GM10266 (cell line): ENCODE measurements around the gene SLC1A2.

Experiments used
- DNase-seq: peaks from one replicate; pipeline ENCODE4 v3.0.0; 2012; ENCODE audit errors: extremely low spot score
- CTCF ChIP-seq: IDR thresholded peaks from 2 replicates; pipeline ENCODE4 v1.5.1; 2012; ENCODE audit warnings: mild to moderate bottlenecking, low read depth; ENCODE audit not compliant: control insufficient read depth, insufficient read depth; ENCODE audit errors: missing control alignments

SLC1A2 gene

DNA sequence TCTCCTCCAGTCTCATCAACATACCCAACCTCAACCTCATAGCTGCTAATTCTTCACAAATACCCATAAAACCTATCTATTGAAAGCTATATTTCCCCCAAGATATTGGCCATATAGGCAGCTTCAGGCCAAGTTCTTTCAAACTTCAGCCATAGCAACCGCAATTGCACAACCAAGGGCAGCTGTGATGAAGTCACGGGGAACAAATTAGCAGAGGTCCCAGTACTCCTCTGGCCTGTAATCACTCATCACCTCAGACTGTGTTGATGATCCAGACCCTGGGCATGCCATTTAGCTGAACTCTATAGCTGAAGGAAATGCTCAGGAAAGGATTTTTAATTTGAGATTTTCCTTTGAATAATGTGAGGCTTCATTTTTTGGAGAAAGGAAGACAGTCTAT lies 84.1 kb downstream of the SLC1A2 start:
- TF ChIP-seq CTCF: no peak
- DNase-seq: no peak

DNA sequence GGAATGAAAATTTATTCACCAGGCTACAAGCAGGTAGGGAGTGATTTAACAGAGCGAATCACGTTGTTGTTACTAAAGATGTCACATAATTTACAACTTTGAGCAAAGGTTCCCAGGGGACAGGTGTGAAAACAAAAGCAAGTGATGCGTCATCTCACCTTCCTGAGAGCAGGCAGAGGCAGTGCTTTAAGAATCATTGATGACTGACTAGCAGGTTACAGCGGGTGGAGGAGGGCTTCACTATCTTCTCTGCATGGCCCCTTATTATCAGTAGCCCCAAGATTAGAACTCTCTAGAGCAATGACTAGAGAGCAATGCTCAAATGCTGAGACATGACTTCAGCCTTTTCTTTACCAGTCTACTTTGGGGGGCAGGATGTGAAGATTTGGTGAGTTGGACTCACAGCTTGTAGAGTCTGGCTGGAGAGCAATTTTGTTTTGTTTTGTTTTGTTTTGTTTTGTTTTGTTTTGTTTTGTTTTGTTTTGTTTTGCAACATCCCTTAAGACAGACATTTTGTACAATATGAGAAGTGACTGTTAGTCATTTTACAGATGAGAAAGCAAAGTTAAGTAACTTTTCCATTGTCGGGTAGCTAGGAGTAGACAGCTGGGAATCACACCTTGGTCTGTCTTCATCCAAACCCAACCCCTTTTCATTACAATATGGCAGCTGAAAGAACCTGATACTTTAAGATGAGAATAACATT lies 84.8 kb downstream of the SLC1A2 start:
- peak; percentile 38 for DNase-seq
- no peak for TF ChIP-seq CTCF

DNA sequence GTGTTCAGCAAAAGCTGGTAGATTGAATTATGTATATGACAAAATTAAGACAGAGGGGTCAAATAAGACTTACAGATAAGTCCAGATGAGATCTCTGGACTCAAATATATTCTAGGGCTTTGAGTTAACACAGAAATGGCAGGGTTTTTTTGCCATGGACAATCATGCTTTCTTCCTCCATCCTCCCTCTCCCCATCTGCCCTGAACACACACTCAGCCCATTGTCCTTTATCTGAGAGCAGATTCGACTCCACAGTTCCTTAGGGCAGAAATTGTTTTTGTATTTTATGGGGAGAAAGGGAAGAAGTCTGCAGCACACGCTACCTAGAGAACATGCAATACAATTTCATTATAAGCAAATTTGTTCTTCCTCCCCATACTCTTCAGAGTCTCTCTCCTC lies 86.8 kb downstream of the SLC1A2 start:
- no peak for TF ChIP-seq CTCF
- no peak for DNase-seq

- no peak for TF ChIP-seq CTCF
- no peak for DNase-seq
Measured at GRCh38 chr11:35330931-35331330, 88.4 kb downstream of the SLC1A2 start.

DNA sequence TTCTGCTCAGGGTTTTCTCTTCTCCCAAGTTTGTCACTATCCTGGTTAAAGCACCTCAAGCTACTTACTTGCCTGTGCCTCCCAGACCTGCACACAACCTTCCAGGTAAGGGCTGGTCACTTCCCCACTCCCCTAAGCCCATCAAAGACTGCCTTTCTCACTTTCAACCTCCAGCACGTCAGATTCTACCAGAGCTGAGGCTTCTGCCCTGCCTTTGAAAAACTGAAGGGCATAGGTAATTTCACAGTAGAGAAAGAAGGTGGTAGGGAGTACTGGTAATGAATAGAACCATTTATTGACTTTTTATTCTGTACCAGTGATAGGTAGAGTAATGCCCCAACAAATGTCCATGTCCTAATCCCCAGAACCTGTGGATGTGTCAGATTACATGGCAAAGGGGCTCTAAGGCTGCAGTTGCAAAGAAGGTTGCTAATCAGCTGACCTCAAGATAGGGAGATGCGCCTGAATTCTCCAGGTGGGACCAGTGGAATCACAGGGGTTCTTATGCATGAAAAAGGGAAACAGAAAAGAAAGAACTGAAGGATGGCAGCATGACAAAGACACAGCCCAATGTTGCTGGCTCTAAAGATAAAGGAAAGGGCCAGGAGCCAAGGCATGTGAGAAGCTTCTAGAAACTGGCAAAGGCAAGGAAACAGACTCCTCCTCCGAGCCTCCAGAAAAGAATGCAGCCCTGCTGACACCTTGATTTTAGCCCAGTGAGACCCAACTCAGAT lies 89.0 kb downstream of the SLC1A2 start:
- no peak for TF ChIP-seq CTCF
- DNase-seq: no peak

DNA sequence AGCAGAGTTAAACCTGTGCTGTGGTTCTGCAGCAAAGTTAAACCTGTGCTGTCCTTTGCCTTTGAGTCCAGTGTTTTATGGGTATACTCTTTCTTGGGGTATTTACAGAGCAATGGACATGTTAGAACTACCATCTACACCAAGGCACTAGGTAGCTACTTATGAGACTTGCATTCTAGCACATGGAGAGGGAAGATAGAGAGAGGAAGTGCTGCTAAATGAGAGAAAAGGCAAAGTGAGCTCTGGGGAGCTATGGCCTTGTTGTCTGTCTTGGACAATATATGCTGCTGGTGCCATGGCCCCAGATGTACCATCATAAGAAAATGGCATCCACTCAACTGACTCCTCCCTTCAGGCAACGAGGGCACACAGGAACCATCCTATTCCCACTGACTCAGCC lies 91.5 kb downstream of the SLC1A2 start:
- DNase-seq: no peak
- TF ChIP-seq CTCF: no peak

DNA sequence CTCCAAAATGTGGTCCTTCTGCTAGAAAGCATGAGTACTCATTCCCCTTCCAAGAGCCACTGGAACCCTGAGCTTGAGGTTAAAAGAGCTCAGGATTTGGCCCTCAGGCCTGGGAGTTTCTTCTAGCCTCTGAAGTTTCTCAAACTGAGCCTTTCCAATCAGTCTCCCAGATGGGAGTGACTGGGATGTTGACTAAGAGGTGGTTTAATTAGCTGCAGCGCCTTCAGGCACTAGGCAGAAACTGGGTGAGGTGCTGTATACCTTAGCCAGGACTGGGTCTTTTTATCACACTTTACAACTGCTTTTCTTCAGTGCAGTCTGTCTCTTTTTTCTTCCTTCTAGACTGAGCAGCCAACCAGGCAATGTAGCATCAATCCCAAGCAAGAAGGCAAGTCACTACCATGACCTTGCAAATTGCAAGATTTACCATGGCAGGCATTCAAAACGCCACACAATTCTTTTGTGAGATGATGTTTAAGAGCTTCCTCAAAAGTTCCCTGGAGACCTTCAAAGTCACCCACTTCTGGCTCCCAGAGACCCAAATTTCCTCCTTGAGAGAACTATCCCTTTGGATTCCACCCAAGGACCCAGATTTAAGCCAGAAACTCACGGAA lies 93.0 kb downstream of the SLC1A2 start:
- no peak for TF ChIP-seq CTCF
- DNase-seq: no peak
